Measurements from ENCODE around the gene ANKRD31.

DNA sequence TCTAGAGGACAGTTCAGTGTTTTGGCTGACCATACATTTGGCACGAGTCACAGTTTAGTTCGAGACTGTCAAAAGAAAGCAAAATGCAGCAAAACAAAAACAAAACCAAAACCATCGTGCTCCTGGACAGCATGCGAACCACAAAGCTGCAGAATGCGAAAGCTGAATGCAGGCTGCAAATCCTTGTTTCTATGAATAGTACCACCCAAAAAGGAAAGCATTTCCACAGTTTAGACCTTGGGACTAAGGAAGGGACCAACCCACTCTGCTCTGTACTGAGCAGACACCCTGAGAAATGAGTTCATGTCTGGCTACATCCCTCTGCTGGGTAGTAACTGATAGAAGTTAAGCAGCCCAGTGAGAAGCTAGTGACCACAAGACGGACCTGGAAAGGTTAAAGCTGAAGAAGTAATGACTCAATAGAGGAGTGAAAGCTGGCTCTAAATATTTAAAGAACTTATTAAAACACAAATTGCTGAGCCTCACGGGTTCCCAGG is 188.2 kb downstream of the ANKRD31 start:
- TF ChIP-seq, protein P1, sequence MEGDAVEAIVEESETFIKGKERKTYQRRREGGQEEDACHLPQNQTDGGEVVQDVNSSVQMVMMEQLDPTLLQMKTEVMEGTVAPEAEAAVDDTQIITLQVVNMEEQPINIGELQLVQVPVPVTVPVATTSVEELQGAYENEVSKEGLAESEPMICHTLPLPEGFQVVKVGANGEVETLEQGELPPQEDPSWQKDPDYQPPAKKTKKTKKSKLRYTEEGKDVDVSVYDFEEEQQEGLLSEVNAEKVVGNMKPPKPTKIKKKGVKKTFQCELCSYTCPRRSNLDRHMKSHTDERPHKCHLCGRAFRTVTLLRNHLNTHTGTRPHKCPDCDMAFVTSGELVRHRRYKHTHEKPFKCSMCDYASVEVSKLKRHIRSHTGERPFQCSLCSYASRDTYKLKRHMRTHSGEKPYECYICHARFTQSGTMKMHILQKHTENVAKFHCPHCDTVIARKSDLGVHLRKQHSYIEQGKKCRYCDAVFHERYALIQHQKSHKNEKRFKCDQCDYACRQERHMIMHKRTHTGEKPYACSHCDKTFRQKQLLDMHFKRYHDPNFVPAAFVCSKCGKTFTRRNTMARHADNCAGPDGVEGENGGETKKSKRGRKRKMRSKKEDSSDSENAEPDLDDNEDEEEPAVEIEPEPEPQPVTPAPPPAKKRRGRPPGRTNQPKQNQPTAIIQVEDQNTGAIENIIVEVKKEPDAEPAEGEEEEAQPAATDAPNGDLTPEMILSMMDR (IDR thresholded peaks at IDR 0.05) = no peak
- TF ChIP-seq ZFX (IDR thresholded peaks at IDR 0.05; ENCODE audit: borderline replicate concordance) = no peak
